C4-2B (cell line): Measurements from ENCODE around the gene OBP2A.

Experiments used
- ZFX ChIP-seq: fragments of 450-650 bp; IDR thresholded peaks from 2 replicates; pipeline ENCODE4 v1.6.1; 2017
- TF ChIP-seq, protein P1 (sequence below): fragments of 450-650 bp; conservative IDR thresholded peaks from 2 replicates; pipeline ENCODE4 v1.5.1; 2017; ENCODE audit warnings: mild to moderate bottlenecking

DNA sequence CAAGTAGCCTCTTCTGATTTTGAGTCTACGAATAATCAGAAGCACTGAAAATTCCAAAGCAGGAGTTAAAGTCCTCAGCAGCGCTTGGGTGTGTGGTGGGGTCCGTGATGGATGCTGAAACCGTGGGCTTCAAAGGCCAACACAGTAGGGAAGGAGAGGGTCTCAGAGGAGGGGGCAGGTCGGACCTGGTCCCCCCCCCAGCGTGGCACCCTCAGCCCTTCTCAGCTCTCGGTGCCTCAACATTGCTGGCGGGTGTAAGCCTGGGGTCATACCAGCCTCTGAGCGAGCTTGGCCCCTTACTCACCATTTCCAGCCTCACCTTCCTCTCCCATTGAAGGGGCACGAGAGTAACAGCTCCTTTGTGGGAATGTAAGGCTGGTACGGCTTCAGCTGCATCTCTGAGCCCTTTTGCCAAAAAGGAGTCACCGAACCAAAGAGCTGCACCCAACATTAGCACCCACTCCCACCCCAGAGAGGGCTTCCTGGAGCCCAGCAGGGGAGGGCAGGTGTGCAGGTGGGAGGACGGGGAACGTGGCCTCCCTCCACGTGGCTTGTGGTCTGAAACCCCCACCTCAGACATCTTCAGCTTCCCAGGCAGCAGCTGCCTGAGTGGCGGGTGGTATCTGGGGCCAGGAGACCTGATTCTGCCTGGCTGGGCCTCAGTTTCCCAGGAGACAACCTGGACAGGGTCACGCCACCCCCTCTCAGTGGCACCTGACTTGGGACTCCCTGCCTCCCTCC, 31.4 kb upstream of the OBP2A start:
- TF ChIP-seq, protein P1, sequence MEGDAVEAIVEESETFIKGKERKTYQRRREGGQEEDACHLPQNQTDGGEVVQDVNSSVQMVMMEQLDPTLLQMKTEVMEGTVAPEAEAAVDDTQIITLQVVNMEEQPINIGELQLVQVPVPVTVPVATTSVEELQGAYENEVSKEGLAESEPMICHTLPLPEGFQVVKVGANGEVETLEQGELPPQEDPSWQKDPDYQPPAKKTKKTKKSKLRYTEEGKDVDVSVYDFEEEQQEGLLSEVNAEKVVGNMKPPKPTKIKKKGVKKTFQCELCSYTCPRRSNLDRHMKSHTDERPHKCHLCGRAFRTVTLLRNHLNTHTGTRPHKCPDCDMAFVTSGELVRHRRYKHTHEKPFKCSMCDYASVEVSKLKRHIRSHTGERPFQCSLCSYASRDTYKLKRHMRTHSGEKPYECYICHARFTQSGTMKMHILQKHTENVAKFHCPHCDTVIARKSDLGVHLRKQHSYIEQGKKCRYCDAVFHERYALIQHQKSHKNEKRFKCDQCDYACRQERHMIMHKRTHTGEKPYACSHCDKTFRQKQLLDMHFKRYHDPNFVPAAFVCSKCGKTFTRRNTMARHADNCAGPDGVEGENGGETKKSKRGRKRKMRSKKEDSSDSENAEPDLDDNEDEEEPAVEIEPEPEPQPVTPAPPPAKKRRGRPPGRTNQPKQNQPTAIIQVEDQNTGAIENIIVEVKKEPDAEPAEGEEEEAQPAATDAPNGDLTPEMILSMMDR = no peak
- TF ChIP-seq ZFX = no peak
